K562 (cell line): Measurements from ENCODE around the gene TCF25. TPM values are rescaled to one million over a fixed set of nuclear protein-coding genes. Genes with fewer than 3 reads are reported as not detected.

Experiments
- CREM ChIP-seq: IDR thresholded peaks from 2 replicates; pipeline ENCODE4 v1.6.1; 2014; ENCODE audit warnings: antibody characterized with exemption, low read depth
- HNRNPUL1 ChIP-seq: fragments of 200-400 bp; formaldehyde crosslinking; IDR thresholded peaks from 2 replicates; pipeline ENCODE4 v1.6.1; 2017; ENCODE audit warnings: low read length
- IRF2 ChIP-seq: sonication (generic); formaldehyde crosslinking; IDR thresholded peaks from 2 replicates; pipeline ENCODE4 v1.8.1; 2022; ENCODE audit warnings: mild to moderate bottlenecking, missing genetic modification reagents
- KHSRP ChIP-seq: fragments of 450-650 bp; IDR thresholded peaks from 2 replicates; pipeline ENCODE4 v1.6.1; 2017
- MAFK ChIP-seq: IDR thresholded peaks from 2 replicates; pipeline ENCODE4 v1.6.1; 2011; ENCODE audit warnings: low read length, improper control_type of control experiment
- MAZ ChIP-seq, 2 experiments: fragments of 450-650 bp in 1 of 2; sonication (generic) in 1 of 2; formaldehyde crosslinking; IDR thresholded peaks in 1 of 2; conservative IDR thresholded peaks in 1 of 2; 2 replicates each; pipeline versions ENCODE4 v1.4.0 to v1.5.0; 2020; ENCODE audit warnings: mild to moderate bottlenecking in 1 of 2, missing genetic modification reagents in 1 of 2
- PCBP2 ChIP-seq: fragments of 200-400 bp; formaldehyde crosslinking; IDR thresholded peaks from 2 replicates; pipeline ENCODE4 v1.6.1; 2018; ENCODE audit warnings: low read length, low read depth, mild to moderate bottlenecking, moderate library complexity; ENCODE audit not compliant: poor library complexity, severe bottlenecking
- POLR2B ChIP-seq: fragments of 450-650 bp; IDR thresholded peaks from 2 replicates; pipeline ENCODE4 v1.6.1; 2018; ENCODE audit warnings: low read depth; ENCODE audit not compliant: partially characterized antibody
- STAT5B ChIP-seq: fragments of 250-450 bp; sonication (Bioruptor Pico); IDR thresholded peaks from 2 replicates; pipeline ENCODE4 v1.8.0; 2021; ENCODE audit warnings: mild to moderate bottlenecking, inconsistent platforms
- SUPT5H ChIP-seq: fragments of 450-650 bp; IDR thresholded peaks from 2 replicates; pipeline ENCODE4 v1.6.1; 2016
- TBP ChIP-seq: optimal IDR thresholded peaks from 2 replicates; pipeline ENCODE3; 2011; ENCODE audit warnings: low read depth, low read length, improper control_type of control experiment
- ZNF23 ChIP-seq: fragments of 250-450 bp; sonication (Bioruptor Pico); IDR thresholded peaks from 2 replicates; pipeline ENCODE4 v1.4.0; 2020; ENCODE audit warnings: mild to moderate bottlenecking
- polyA plus RNA-seq, 8 experiments: library from polyadenylated mRNA; depleted of rRNA in 4 of 8; stranded (reverse) in 5 of 8; unstranded in 3 of 8; fragments of >200 nt; fragmentation: Nextera tagmentation in 2 of 8; fragmentation: Illumina TruSeq in 1 of 8; extraction: Ambion mirVana in 2 of 8; extraction: Trizol in 1 of 8; gene quantifications; 2 replicates each; pipeline versions ENCODE4 v1.2.1 to v1.2.3, GENCODE V29; 2011 to 2014; ENCODE audit warnings: inconsistent platforms in 1 of 8, missing spikeins in 1 of 8
- total RNA-seq, 7 experiments: library from RNA; depleted of rRNA in 6 of 7; stranded (reverse); fragments of >200 nt in 6 of 7; fragmentation: Illumina TruSeq in 2 of 7; extraction: Trizol in 2 of 7; gene quantifications; 2 replicates each; pipeline versions ENCODE4 v1.2.1 to v1.2.3, GENCODE V29; 2011 to 2021; ENCODE audit warnings: low replicate concordance in 1 of 7
- TF ChIP-seq, protein P1 (sequence below): fragments of 250-450 bp; sonication (Bioruptor Pico); IDR thresholded peaks from 2 replicates; pipeline ENCODE4 v1.5.0; 2021; ENCODE audit warnings: mild to moderate bottlenecking, borderline replicate concordance
- TF ChIP-seq, protein P2 (sequence below): fragments of 450-650 bp; formaldehyde crosslinking; IDR thresholded peaks from 2 replicates; pipeline ENCODE4 v1.4.0; 2022; ENCODE audit warnings: missing genetic modification characterization
- TF ChIP-seq, protein P3 (sequence below): fragments of 250-450 bp; sonication (Bioruptor Pico); IDR thresholded peaks from 2 replicates; pipeline ENCODE4 v1.5.0; 2021; ENCODE audit warnings: mild to moderate bottlenecking, moderate library complexity
- TF ChIP-seq, protein P4 (sequence below): fragments of 250-450 bp; sonication (Bioruptor Pico); IDR thresholded peaks from 2 replicates; pipeline ENCODE4 v1.8.0; 2022; ENCODE audit warnings: moderate library complexity, mild to moderate bottlenecking, inconsistent platforms
- TF ChIP-seq, protein P5 (sequence below): sonication (generic); IDR thresholded peaks from 2 replicates; pipeline ENCODE4 v1.6.1; 2016

The TCF25 gene
- total and polyA plus RNA-seq, 9 of the 15 experiments (the other 6 are each of a cell fraction or from before 2014, with no cell fraction given), result 9.0 to 154 (median 83.8) TPM

DNA sequence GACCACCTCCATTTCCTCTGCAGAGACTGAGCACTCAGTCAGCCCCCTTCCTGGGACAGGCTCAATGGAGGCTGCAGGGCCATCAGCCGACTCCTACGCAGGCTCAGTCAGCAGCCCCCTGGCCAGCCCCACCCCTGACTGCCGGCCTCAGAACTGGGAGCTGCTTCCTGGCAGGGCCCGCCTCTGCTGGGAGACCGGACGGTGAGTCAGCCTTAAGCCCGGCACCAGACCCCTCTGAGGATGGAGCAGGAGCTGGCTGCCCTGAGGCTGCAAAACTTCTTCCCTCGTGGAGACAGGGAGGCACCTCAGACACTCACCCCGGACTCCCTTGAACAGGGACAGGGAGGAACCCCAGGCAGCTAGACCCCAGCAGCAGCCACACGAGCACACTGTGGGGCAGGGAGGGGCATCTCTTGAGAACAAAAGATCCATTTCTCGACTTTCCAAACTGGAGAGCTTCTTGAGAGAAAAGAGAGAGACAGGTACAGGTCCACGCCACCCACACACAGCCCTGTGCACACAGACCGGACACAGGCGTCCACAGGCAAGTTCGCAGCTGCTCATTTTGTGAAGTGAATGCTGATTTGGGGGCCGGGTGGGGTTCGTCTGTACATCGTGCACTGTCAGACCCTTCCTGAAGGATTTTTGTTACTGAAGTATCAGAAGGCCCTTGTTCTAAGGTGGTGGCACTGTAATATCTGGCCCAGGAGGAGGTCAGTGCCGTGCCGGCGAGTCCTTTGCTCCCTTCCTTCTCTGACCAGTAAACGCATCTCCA lies 48.5 kb downstream of the TCF25 start (continued):
- TF ChIP-seq STAT5B (CRISPR knock-in tag), result no peak
- TF ChIP-seq MAZ (CRISPR knock-in tag; conservative IDR thresholded peaks at IDR 0.05 in 1 of 2, IDR thresholded peaks at IDR 0.05 in 1 of 2), result peak; percentile 14 to 77; a peak in 3 of 4 replicates
- TF ChIP-seq, protein P1, sequence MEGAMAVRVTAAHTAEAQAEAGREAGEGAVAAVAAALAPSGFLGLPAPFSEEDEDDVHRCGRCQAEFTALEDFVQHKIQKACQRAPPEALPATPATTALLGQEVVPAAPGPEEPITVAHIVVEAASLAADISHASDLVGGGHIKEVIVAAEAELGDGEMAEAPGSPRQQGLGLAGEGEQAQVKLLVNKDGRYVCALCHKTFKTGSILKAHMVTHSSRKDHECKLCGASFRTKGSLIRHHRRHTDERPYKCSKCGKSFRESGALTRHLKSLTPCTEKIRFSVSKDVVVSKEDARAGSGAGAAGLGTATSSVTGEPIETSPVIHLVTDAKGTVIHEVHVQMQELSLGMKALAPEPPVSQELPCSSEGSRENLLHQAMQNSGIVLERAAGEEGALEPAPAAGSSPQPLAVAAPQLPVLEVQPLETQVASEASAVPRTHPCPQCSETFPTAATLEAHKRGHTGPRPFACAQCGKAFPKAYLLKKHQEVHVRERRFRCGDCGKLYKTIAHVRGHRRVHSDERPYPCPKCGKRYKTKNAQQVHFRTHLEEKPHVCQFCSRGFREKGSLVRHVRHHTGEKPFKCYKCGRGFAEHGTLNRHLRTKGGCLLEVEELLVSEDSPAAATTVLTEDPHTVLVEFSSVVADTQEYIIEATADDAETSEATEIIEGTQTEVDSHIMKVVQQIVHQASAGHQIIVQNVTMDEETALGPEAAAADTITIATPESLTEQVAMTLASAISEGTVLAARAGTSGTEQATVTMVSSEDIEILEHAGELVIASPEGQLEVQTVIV, result no peak
- TF ChIP-seq, protein P2, sequence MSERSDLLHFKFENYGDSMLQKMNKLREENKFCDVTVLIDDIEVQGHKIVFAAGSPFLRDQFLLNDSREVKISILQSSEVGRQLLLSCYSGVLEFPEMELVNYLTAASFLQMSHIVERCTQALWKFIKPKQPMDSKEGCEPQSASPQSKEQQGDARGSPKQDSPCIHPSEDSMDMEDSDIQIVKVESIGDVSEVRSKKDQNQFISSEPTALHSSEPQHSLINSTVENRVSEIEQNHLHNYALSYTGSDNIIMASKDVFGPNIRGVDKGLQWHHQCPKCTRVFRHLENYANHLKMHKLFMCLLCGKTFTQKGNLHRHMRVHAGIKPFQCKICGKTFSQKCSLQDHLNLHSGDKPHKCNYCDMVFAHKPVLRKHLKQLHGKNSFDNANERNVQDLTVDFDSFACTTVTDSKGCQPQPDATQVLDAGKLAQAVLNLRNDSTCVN (CRISPR knock-in tag), result no peak
- TF ChIP-seq TBP, result peak; percentile 64
- no peak for TF ChIP-seq KHSRP
- TF ChIP-seq IRF2 (CRISPR knock-in tag), result no peak
- peak; percentile 68; the same call in 1 of the 2 replicates for TF ChIP-seq SUPT5H
- peak; percentile 29; the same call in 1 of the 2 replicates for TF ChIP-seq MAFK
- TF ChIP-seq CREM, result 0 out of 2 replicates have a peak, but pooled peaks have one; percentile 11
- peak; percentile 72 for TF ChIP-seq POLR2B
- TF ChIP-seq, protein P3, sequence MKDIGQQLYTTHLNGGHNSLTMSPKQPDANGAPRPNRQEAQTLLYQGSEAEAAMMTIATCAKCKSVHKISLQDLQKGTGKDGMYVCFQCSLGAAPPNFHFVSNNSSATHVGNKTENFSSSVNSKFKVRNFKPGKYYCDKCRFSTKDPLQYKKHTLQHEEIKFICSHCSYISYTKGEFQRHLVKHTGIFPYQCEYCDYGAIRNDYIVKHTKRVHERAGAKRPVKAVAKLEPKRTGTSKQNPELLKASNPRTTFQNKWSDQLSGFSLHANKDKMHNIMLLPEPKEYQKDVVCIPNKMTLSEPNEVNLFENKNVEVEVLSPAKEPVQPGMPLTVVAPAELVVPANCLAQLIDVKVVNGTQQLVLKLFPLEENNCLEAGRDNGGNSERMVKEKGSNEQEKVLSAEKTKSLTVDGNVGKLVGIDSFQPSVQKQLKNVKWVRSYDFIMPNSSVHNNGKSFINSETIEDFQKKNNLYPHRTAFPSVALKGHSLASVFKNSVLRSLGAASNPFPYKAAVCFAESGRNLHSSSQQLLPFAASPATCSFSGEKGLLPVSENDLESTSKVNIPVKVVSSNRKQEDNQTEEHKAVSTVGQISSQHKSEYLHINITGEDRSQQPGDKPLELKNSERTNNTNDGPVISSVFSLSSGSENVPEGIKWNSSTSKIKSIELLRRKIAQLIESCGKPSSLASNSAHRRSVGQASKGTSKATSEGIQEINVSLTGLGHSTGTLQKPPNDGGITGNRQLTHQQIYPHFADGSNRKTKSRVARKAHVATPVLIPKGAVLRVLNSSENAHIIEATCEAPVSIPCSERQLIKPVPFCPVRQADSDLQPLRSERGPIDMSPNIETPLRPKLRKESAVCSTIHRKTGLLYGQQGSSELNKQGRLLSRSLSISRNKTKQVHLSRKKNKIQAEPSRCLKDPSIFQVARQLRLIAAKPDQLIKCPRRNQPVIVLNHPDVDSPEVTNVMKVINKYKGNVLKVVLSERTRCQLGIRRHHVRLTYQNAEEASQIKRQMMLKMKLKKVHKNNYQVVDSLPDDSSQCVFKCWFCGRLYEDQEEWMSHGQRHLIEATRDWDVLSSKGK (CRISPR knock-in tag), result no peak
- TF ChIP-seq ZNF23 (CRISPR knock-in tag), result no peak
- TF ChIP-seq, protein P4, sequence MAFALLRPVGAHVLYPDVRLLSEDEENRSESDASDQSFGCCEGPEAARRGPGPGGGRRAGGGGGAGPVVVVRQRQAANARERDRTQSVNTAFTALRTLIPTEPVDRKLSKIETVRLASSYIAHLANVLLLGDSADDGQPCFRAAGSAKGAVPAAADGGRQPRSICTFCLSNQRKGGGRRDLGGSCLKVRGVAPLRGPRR (CRISPR knock-in tag), result no peak
- TF ChIP-seq PCBP2, result no peak
- TF ChIP-seq, protein P5, sequence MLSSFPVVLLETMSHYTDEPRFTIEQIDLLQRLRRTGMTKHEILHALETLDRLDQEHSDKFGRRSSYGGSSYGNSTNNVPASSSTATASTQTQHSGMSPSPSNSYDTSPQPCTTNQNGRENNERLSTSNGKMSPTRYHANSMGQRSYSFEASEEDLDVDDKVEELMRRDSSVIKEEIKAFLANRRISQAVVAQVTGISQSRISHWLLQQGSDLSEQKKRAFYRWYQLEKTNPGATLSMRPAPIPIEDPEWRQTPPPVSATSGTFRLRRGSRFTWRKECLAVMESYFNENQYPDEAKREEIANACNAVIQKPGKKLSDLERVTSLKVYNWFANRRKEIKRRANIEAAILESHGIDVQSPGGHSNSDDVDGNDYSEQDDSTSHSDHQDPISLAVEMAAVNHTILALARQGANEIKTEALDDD, result 0 out of 2 replicates have a peak, but pooled peaks have one; percentile 32
- no peak for TF ChIP-seq HNRNPUL1
